HAP-1 (cell line): ENCODE results near the gene CORO1A.
A peak's percentile ranks its signal among the peaks of the same experiment; 100 is the strongest.
"Not testable (repeated sequence)": the region's sequence is repeated elsewhere in the genome, so short reads cannot be mapped to it uniquely, and the experiment has no call there.

Source experiments
- DNase-seq, 2 experiments: peaks; one replicate each; pipeline ENCODE4 v3.0.0-alpha.2; 2016 to 2020; ENCODE audit warnings: low spot score in 2 of 2
- H3K27me3 ChIP-seq: fragments of 250-450 bp; sonication (Bioruptor Pico); 2 replicates; pipeline ENCODE4 v1.5.1; 2020; ENCODE audit warnings: low read depth, mild to moderate bottlenecking, moderate library complexity
- H3K36me3 ChIP-seq: fragments of 250-450 bp; sonication (Bioruptor Pico); replicated peaks from 2 replicates; pipeline ENCODE4 v1.5.1; 2020; ENCODE audit warnings: mild to moderate bottlenecking
- H3K4me1 ChIP-seq: fragments of 250-450 bp; sonication (Bioruptor Pico); 2 replicates; pipeline ENCODE4 v1.5.1; 2020; ENCODE audit warnings: mild to moderate bottlenecking
- H3K4me3 ChIP-seq: fragments of 250-450 bp; sonication (Bioruptor Pico); 2 replicates; pipeline ENCODE4 v1.5.1; 2020; ENCODE audit warnings: mild to moderate bottlenecking, moderate library complexity
- H3K9me3 ChIP-seq: fragments of 250-450 bp; sonication (Bioruptor Pico); 2 replicates; pipeline ENCODE4 v1.5.1; 2020; ENCODE audit warnings: mild to moderate bottlenecking, moderate library complexity
- in situ Hi-C: fragments of 300-500 bp; cut with MboI; formaldehyde crosslinking; loops from 3 replicates; pipeline ENCODE4 v1.14.3; 2020; ENCODE audit warnings: low sequenced_read_pairs, inconsistent platforms, mixed read lengths

The CORO1A gene

DNA sequence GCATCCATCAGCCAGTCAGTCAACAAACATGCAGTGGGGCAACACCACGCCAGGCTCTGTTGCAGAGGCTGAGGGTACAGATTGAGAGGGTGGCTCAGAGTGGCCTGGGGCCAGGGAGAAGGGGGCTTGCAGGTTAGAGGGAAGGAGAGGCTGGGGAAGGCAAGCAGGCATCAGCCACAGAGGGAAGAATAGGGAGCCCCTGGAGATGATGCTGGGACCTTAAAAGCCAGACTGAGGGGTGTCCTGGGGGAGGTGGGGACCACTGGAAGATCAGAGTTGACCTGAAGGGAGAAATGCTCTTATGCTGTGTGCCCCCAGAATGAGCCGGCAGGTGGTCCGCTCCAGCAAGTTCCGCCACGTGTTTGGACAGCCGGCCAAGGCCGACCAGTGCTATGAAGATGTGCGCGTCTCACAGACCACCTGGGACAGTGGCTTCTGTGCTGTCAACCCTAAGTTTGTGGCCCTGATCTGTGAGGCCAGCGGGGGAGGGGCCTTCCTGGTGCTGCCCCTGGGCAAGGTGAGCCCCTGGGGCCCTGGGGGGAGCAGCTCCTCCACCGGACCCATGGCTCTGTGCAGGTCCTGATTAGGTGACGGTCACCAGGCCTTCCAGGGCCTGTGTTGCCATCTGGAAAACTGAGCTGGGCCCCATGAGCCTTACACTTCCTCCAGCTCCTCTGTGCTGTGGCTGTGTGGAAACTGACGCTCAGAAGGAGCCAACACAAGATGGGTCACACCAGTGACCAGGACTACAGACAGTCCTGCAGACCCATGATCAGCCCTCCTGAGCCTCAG is 1.7 kb downstream of the CORO1A start:
- peaks cover 6% of the 10 kb centered on the region for H3K36me3 ChIP-seq
- no peaks in the 10 kb centered on the region for H3K27me3 ChIP-seq
- DNase-seq = no peak
- no peak overlapping the region for H3K4me3 ChIP-seq
- peaks cover 8% of the 10 kb centered on the region for H3K4me1 ChIP-seq
- in situ Hi-C loops = no loop called here
- H3K9me3 ChIP-seq = no peaks in the 10 kb centered on the region

DNA sequence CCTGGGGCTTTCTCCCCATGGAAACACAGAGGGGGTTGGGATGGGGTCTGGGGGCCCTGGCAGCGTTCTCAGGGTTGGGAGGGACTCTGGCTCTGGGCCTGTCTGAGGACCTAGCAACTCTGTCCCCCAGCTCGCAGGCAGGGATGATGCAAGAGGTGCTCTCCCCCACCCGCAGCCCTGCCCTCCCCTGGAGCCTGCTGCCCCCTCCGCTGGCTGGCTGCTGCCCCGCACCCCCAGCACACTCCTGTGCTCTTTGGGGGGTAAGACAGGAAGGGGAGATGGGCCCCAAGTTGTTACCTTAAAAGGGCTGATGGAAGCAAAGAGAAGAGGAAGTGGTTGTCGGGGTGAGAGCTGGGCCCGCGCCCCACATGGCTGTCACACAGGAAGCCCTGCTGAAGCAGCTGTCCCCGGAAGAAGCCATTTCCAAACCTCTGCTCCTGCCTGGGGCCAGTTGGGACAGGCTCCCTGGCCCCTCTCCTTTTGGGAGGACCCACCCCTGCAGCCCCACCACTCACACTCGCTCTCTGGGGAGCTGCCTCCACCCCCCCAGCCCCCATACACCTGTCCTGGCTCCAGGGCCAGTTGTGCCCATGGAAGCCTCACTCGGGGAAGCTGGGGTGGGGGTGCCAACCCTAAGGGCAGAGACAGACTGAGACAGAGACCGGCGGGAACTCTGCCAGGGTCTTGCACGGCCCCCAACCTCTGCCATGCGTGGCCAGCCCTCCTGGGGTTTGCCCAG is 2.5 kb downstream of the CORO1A start:
- Histone ChIP-seq H3K9me3 (no peaks in the 10 kb centered on the region), H3K36me3 (peaks cover 6% of the 10 kb centered on the region), H3K4me1 (peaks cover 8% of the 10 kb centered on the region), H3K4me3 (no peak overlapping the region), H3K27me3 (no peaks in the 10 kb centered on the region)
- in situ Hi-C loops = no loop called here
- no peak for DNase-seq

DNA sequence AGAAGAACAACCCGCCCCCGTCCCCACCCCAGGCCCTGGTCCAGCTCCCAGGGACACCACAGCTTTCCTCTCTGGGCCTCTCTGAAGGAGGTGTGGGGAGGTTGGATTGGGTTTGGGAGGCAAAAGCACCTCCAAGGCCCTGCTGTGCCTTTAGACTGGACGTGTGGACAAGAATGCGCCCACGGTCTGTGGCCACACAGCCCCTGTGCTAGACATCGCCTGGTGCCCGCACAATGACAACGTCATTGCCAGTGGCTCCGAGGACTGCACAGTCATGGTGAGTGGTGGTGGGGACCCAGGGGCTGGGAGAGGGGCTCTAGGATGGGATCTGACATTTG is 3.0 kb downstream of the CORO1A start:
- DNase-seq = no peak
- H3K4me3 ChIP-seq = no peak overlapping the region
- H3K9me3 ChIP-seq = no peaks in the 10 kb centered on the region
- in situ Hi-C loops = no loop called here
- H3K36me3 ChIP-seq = peaks cover 6% of the 10 kb centered on the region
- H3K27me3 ChIP-seq = no peaks in the 10 kb centered on the region
- H3K4me1 ChIP-seq = peaks cover 8% of the 10 kb centered on the region

DNA sequence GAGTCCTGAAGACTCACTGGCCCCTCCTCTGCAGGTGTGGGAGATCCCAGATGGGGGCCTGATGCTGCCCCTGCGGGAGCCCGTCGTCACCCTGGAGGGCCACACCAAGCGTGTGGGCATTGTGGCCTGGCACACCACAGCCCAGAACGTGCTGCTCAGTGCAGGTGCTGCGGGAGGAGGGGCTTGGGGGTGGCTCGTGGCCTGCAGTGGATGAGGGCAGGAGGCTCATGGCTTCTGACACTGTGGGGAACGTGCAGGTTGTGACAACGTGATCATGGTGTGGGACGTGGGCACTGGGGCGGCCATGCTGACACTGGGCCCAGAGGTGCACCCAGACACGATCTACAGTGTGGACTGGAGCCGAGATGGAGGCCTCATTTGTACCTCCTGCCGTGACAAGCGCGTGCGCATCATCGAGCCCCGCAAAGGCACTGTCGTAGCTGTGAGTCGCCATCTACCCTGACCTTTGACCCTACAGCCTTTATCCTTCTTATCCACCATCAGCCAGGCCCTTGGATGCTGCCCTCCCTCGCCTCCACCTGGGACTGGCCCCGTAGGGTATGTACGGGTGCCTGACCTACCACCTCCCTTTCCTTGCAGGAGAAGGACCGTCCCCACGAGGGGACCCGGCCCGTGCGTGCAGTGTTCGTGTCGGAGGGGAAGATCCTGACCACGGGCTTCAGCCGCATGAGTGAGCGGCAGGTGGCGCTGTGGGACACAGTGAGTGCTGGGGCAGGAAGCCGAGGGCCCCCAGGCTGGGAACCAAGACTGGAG is 3.6 kb downstream of the CORO1A start:
- H3K9me3 ChIP-seq = no peaks in the 10 kb centered on the region
- DNase-seq = peak in 1 of 2 experiments; percentile 82
- H3K27me3 ChIP-seq = no peaks in the 10 kb centered on the region
- peaks cover 6% of the 10 kb centered on the region for H3K36me3 ChIP-seq
- no peak overlapping the region for H3K4me3 ChIP-seq
- H3K4me1 ChIP-seq = peaks cover 8% of the 10 kb centered on the region
- in situ Hi-C loops = no loop called here

DNA sequence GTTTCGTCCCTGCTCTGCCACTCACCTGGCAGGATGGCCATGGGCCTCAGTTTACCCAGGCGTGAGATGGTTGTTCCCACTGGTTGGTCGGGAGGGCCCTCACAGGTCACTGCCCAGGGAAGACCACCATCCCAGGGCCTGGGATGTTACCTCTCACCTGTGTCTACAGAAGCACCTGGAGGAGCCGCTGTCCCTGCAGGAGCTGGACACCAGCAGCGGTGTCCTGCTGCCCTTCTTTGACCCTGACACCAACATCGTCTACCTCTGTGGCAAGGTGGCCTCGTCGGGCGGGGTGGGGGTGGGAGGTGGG is 4.1 kb downstream of the CORO1A start:
- Histone ChIP-seq H3K27me3 (no peaks in the 10 kb centered on the region), H3K4me3 (no peak overlapping the region), H3K9me3 (no peaks in the 10 kb centered on the region), H3K4me1 (peaks cover 8% of the 10 kb centered on the region), H3K36me3 (peaks cover 6% of the 10 kb centered on the region)
- no peak for DNase-seq
- in situ Hi-C loops = no loop called here

DNA sequence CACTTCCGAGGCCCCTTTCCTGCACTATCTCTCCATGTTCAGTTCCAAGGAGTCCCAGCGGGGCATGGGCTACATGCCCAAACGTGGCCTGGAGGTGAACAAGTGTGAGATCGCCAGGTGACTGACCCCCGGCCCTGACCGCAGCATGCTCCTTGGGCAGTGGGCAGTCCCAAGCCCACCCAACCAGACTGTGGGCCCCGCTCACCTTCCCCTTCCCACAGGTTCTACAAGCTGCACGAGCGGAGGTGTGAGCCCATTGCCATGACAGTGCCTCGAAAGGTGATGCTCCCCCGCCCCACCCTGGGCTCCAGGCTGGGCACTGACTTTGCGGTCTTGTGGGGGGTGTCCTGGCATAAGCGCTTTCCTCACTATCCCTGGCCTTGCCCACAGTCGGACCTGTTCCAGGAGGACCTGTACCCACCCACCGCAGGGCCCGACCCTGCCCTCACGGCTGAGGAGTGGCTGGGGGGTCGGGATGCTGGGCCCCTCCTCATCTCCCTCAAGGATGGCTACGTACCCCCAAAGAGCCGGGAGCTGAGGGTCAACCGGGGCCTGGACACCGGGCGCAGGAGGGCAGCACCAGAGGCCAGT is 4.7 kb downstream of the CORO1A start:
- Histone ChIP-seq H3K4me1 (peaks cover 5% of the 10 kb centered on the region; the same call in 1 of the 2 replicates), H3K9me3 (no peaks in the 10 kb centered on the region), H3K36me3 (peaks cover 6% of the 10 kb centered on the region), H3K27me3 (no peaks in the 10 kb centered on the region), H3K4me3 (no peak overlapping the region)
- no peak for DNase-seq
- in situ Hi-C loops = no loop called here

DNA sequence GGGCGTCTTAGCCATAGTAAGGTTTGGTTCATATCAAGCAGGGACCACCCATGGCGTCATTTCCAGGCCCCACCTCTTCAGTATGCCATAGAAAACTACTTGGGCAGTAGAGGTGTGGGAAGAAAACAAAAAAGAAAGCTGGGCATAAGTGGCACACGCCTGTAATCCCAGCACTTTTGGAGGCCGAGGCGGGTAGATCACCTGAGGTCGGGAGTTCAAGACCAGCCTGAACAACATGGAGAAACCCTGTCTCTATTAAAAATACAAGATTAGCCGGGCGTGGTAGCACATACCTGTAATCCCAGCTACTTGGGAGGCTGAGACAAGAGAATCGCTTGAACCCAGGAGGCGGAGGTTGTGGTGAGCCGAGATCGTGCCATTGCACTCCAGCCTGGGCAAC is 7.8 kb downstream of the CORO1A start:
- H3K4me1 ChIP-seq, H3K9me3 ChIP-seq, H3K27me3 ChIP-seq, H3K4me3 ChIP-seq, H3K36me3 ChIP-seq, in situ Hi-C loops, DNase-seq: not testable (repeated sequence)

DNA sequence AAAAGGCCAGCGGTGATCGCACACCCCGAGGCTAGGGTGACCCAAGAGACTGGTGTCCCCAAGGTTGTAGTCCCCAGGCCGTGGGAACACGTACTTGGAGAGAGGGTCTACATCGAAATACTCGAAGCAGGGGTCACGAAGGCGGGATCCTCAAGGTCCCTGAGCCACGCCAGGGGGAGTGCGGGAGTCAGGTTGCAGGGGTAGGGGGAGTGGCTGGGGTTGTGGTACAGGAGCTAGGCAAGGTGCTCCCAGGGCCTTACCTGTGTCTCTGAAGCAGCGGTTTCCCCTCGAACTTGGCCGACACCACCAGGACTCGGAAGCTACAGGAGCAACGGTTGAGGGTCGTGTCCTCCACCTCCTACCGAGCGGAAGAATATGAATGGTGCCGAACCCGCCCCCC is 9.7 kb downstream of the CORO1A start:
- H3K36me3 ChIP-seq, H3K4me1 ChIP-seq, H3K27me3 ChIP-seq, in situ Hi-C loops, DNase-seq, H3K4me3 ChIP-seq, H3K9me3 ChIP-seq: not testable (repeated sequence)

DNA sequence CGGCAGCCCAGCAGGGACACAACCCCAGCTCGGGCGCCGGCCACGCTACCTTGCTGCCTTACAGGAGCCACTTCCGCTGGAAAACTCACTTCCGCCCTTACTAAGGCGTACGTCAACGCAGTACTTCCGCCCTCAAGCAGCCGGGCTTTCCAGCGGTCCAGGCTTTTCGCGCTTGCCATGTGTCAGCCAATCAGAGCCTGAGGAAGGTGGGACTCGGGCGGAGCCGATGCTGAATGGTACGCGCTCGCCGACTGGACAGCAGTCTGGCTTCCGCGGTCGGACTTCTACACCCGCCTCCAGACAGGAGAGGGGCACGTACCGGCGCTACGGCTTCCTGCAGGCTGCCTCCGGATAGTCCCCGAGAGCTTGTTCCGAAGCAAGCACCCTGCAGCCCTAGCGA is 10.2 kb downstream of the CORO1A start, which contains the start of the genes BOLA2B and SLX1A:
TSS of gene BOLA2B (minus strand) at position 52 of the 400 bp plus-strand sequence. CDS start 71 bp downstream, outside the sequence.
TSS of gene SLX1A (plus strand) at position 261 of the 400 bp plus-strand sequence. CDS start 210 bp downstream, outside the sequence.
- H3K4me1 ChIP-seq, H3K4me3 ChIP-seq, H3K36me3 ChIP-seq, H3K9me3 ChIP-seq, in situ Hi-C loops, DNase-seq, H3K27me3 ChIP-seq: not testable (repeated sequence)

DNA sequence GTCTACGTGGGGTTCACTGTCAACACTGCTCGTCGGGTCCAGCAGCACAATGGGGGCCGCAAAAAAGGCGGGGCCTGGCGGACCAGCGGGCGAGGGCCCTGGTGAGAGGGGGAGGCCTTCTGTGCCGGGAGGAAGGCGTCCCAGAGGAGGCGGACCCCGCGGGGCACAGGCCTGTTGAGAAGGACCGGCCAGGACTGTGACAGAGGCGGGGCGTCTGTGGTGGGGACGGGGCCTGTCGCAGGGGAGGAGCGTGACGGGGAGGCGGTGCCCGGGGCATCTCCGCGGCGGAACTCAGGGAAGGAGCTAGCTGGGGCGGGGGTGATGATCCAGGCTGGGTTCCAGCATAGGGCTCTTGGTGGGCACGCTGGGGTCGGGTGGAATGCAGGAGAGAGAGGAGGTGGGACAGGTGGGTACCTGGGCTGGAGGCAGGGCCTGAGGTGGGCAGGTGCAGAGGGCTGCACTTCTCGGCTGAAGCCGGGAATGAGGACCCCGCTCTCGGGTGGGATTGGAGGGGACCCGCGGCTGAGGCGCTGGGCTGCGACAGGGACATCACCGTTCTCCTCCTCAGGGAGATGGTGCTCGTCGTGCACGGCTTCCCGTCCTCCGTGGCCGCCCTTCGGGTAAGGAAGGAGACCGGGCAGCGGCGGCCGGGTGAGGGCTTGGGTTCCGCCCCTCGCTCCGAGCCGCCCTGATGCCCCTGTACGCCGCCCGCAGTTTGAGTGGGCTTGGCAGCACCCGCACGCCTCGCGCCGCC is 10.9 kb downstream of the CORO1A start:
- in situ Hi-C loops, DNase-seq, H3K36me3 ChIP-seq, H3K4me1 ChIP-seq, H3K4me3 ChIP-seq, H3K27me3 ChIP-seq, H3K9me3 ChIP-seq: not testable (repeated sequence)

DNA sequence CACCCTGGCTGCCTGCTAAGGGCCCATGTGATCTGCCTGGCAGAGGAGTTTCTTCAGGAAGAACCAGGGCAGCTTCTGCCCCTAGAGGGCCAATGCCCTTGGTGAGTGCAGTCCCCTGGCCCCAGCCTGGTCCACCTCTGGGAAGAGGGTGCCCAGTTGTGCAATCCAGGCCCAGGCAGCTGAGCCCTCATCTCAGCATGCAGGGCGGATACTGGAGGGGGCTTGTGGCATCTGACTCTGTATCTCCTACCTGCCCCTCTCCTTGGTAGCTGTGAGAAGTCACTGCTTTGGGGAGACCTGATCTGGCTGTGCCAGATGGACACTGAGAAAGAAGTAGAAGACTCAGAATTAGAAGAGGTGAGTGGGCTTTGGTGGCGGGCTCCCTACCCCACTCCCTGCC is 13.6 kb downstream of the CORO1A start:
- H3K36me3 ChIP-seq, H3K4me3 ChIP-seq, H3K9me3 ChIP-seq, DNase-seq, in situ Hi-C loops, H3K4me1 ChIP-seq, H3K27me3 ChIP-seq: not testable (repeated sequence)

DNA sequence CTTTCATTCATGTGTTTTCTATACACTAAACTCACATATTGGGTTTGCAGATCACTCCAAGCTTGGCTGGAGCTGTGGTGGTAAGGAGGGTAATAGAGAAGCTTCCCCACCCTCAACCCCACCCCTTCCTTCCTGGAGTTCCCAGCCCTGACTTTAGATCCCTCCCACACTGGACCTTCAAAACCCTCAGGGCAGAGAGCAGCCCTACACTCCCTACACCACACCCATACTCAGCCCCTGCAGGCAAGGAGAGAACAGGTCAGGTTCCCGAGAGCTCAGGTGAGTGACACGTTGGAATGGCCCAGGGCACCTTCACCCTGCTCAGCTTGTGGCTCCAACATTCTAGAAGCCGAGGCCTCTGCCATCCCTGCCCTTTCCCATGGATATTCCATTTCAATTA is 15.6 kb downstream of the CORO1A start, which contains the start of gene SULT1A3:
TSS of gene SULT1A3 (plus strand) at position 207 of the 400 bp plus-strand sequence. CDS start 1,474 bp downstream, outside the sequence.
- H3K9me3 ChIP-seq, H3K4me1 ChIP-seq, DNase-seq, H3K36me3 ChIP-seq, in situ Hi-C loops, H3K4me3 ChIP-seq, H3K27me3 ChIP-seq: not testable (repeated sequence)
